A549 (cell line): ENCODE measurements around the gene SLC16A12. TPM values are rescaled to one million over a fixed set of nuclear protein-coding genes. Genes with fewer than 3 reads are reported as not detected.

Experiments
- ATAC-seq, 2 experiments: fragments of 200-7000 bp in 1 of 2; fragments of >200 bp in 1 of 2; cut with Nextera tagmentation in 1 of 2; cut with Tn5 transposase in 1 of 2; 3 replicates each; pipeline versions ENCODE4 v1.8.0 to v1.9.1; 2018 to 2020; ENCODE audit warnings: mild to moderate bottlenecking in 1 of 2, moderate library complexity in 1 of 2
- CTCF ChIA-PET: fragments of 300-600 bp; sonication (Branson Sonifier 250); formaldehyde crosslinking; extraction: SDS; loops from one replicate; lab custom pipeline; 2021; ENCODE audit warnings: antibody characterized with exemption, inconsistent platforms; lab: Yijun Ruan, JAX
- POLR2A ChIA-PET: fragments of 350-600 bp; formaldehyde crosslinking; extraction: SDS; loops from one replicate; lab custom pipeline; 2021; ENCODE audit warnings: antibody characterized with exemption, inconsistent platforms; lab: Yijun Ruan, JAX
- DNase-seq, 2 experiments: peaks; one replicate each; pipeline versions ENCODE4 v3.0.0 to v3.0.0-alpha.2; 2011 to 2016; ENCODE audit warnings: low read depth in 1 of 2, low spot score in 1 of 2
- FAIRE-seq: peaks from 2 replicates; lab custom pipeline; 2011; peaks lifted over from hg19 to GRCh38; lab: Jason Lieb, UNC
- H3K27ac ChIP-seq, 2 experiments: fragments of >200 bp; sonication (Bioruptor Twin); formaldehyde crosslinking; 3 replicates each; pipeline ENCODE4 v1.5.1; 2016 to 2017
- H3K4me1 ChIP-seq: fragments of >200 bp; sonication (Bioruptor Twin); formaldehyde crosslinking; 3 replicates; pipeline ENCODE4 v1.6.1; 2016
- H3K4me2 ChIP-seq: fragments of >200 bp; sonication (Bioruptor Twin); formaldehyde crosslinking; 3 replicates; pipeline ENCODE4 v1.6.1; 2016
- H3K4me3 ChIP-seq: fragments of >200 bp; sonication (Bioruptor Twin); formaldehyde crosslinking; 3 replicates; pipeline ENCODE4 v1.5.1; 2016
- H3K9me3 ChIP-seq: fragments of >200 bp; sonication (Bioruptor Twin); formaldehyde crosslinking; 3 replicates; pipeline ENCODE4 v1.6.1; 2016
- BCL3 ChIP-seq: fragments of >200 bp; sonication (Bioruptor Twin); formaldehyde crosslinking; IDR thresholded peaks from 3 replicates; pipeline ENCODE4 v1.6.1; 2016
- CBX8 ChIP-seq: fragments of 200-600 bp; sonication (generic); IDR thresholded peaks from 2 replicates; pipeline ENCODE4 v1.6.1; 2016
- CEBPB ChIP-seq, 2 experiments: fragments of >200 bp in 1 of 2; sonication (Bioruptor Twin) in 1 of 2; formaldehyde crosslinking in 1 of 2; IDR thresholded peaks; 2 replicates each; pipeline ENCODE4 v1.6.1; 2012 to 2016
- CHD2 ChIP-seq: fragments of 150-350 bp; IDR thresholded peaks from 2 replicates; pipeline ENCODE4 v1.6.1; 2014; ENCODE audit warnings: low read length; ENCODE audit not compliant: partially characterized antibody
- EHF ChIP-seq: fragments of 250-450 bp; sonication (Bioruptor Pico); IDR thresholded peaks from 2 replicates; pipeline ENCODE4 v1.5.0; 2020; ENCODE audit warnings: mild to moderate bottlenecking
- ELK1 ChIP-seq: fragments of 150-350 bp; IDR thresholded peaks from 2 replicates; pipeline ENCODE4 v1.6.1; 2014; ENCODE audit warnings: low read depth, mild to moderate bottlenecking, low read length
- FOSL2 ChIP-seq, 2 experiments: fragments of 450-650 bp in 1 of 2; fragments of >200 bp in 1 of 2; sonication (Bioruptor Twin) in 1 of 2; formaldehyde crosslinking; IDR thresholded peaks; 2 replicates each; pipeline versions ENCODE4 v1.5.0 to v1.6.1; 2016 to 2020; ENCODE audit warnings: mild to moderate bottlenecking in 1 of 2, moderate library complexity in 1 of 2
- HDAC2 ChIP-seq: fragments of 200-600 bp; sonication (generic); IDR thresholded peaks from 2 replicates; pipeline ENCODE4 v1.6.1; 2016
- HES2 ChIP-seq: fragments of >200 bp; sonication (Bioruptor Twin); formaldehyde crosslinking; IDR thresholded peaks from 2 replicates; pipeline ENCODE4 v1.6.1; 2016
- HEYL ChIP-seq: fragments of 250-450 bp; sonication (Bioruptor Pico); IDR thresholded peaks from 2 replicates; pipeline ENCODE4 v1.8.0; 2021; ENCODE audit warnings: mild to moderate bottlenecking, moderate library complexity
- HOXB13 ChIP-seq: fragments of 250-450 bp; sonication (Bioruptor Pico); IDR thresholded peaks from 2 replicates; pipeline ENCODE4 v1.5.0; 2020; ENCODE audit warnings: low read depth, mild to moderate bottlenecking, moderate library complexity
- HOXB5 ChIP-seq: fragments of 250-450 bp; sonication (Bioruptor Pico); IDR thresholded peaks from 2 replicates; pipeline ENCODE4 v1.5.0; 2020; ENCODE audit warnings: mild to moderate bottlenecking, moderate library complexity
- JUN ChIP-seq, 2 experiments: fragments of >200 bp; sonication (Bioruptor Twin); formaldehyde crosslinking; IDR thresholded peaks; 2 replicates in 1 of 2; 3 replicates in 1 of 2; pipeline ENCODE4 v1.6.1; 2016 to 2017
- KDM5A ChIP-seq: fragments of 200-600 bp; sonication (generic); IDR thresholded peaks from 2 replicates; pipeline ENCODE4 v1.6.1; 2016; ENCODE audit warnings: antibody characterized with exemption, mild to moderate bottlenecking
- MAX ChIP-seq: IDR thresholded peaks from 2 replicates; pipeline ENCODE4 v1.6.1; 2012
- MYC ChIP-seq: IDR thresholded peaks from 2 replicates; pipeline ENCODE4 v1.6.1; 2012; ENCODE audit warnings: mild to moderate bottlenecking, inconsistent platforms, low read length, improper control_type of control experiment, borderline replicate concordance
- NFE2L2 ChIP-seq: fragments of 150-350 bp; conservative IDR thresholded peaks from 2 replicates; pipeline ENCODE4 v1.6.1; 2014; ENCODE audit warnings: low read length
- PBX3 ChIP-seq: IDR thresholded peaks from 2 replicates; pipeline ENCODE4 v1.6.1; 2012
- PHF8 ChIP-seq: fragments of 200-600 bp; sonication (generic); IDR thresholded peaks from 2 replicates; pipeline ENCODE4 v1.6.1; 2016; ENCODE audit warnings: low read depth, mild to moderate bottlenecking, antibody characterized with exemption, moderate library complexity, borderline replicate concordance
- POLR2A ChIP-seq: IDR thresholded peaks from 2 replicates; pipeline ENCODE4 v1.6.1; 2012; ENCODE audit warnings: mild to moderate bottlenecking, low read length
- RAD21 ChIP-seq, 2 experiments: fragments of >200 bp in 1 of 2; sonication (Bioruptor Twin) in 1 of 2; formaldehyde crosslinking in 1 of 2; IDR thresholded peaks in 1 of 2; conservative IDR thresholded peaks in 1 of 2; 2 replicates in 1 of 2; 3 replicates in 1 of 2; pipeline ENCODE4 v1.6.1; 2012 to 2018; ENCODE audit warnings: inconsistent platforms in 1 of 2
- RCOR1 ChIP-seq: fragments of 150-350 bp; IDR thresholded peaks from 2 replicates; pipeline ENCODE4 v1.6.1; 2014; ENCODE audit warnings: antibody characterized with exemption, low read length, low read depth
- RNF2 ChIP-seq: fragments of 200-600 bp; sonication (generic); IDR thresholded peaks from 2 replicates; pipeline ENCODE4 v1.6.1; 2016; ENCODE audit warnings: low read depth, mild to moderate bottlenecking, antibody characterized with exemption, moderate library complexity, borderline replicate concordance
- TFCP2L1 ChIP-seq: fragments of 250-450 bp; sonication (Bioruptor Pico); IDR thresholded peaks from 2 replicates; pipeline ENCODE4 v1.5.0; 2021; ENCODE audit warnings: mild to moderate bottlenecking
- USF2 ChIP-seq: fragments of 450-650 bp; IDR thresholded peaks from 2 replicates; pipeline ENCODE4 v1.6.1; 2014; ENCODE audit warnings: antibody characterized with exemption
- ZNF302 ChIP-seq: fragments of 250-450 bp; sonication (Bioruptor Pico); IDR thresholded peaks from 2 replicates; pipeline ENCODE4 v1.9.0; 2021; ENCODE audit warnings: inconsistent platforms, mild to moderate bottlenecking, moderate library complexity
- WGBS: methylation state at CpG from one replicate; pipeline ENCODE4 v1.1.6; 2017; ENCODE audit errors: missing lambda C conversion rate; 5-methylcytosine and 5-hydroxymethylcytosine counted together
- polyA plus RNA-seq, 4 experiments: library from polyadenylated mRNA; depleted of rRNA in 3 of 4; stranded (reverse); fragments of >200 nt; fragmentation: RNase III in 1 of 4; extraction: RNeasy Plus Mini Kit Qiagen cat#74134 plus additional on column Dnase treatment in 1 of 4; gene quantifications; 2 replicates in 3 of 4; 3 replicates in 1 of 4; pipeline ENCODE4 v1.2.3, GENCODE V29; 2011 to 2017

Gene SLC16A12
- polyA plus RNA-seq, 2 of the 4 experiments (the other 2 are of a cell fraction) = 0.14 to 0.19 TPM

GRCh38 chr10:89513206-89513605 lies 22.2 kb downstream of the SLC16A12 start:
- TF ChIP-seq KDM5A = no peak
- TF ChIP-seq HES2 = no peak
- TF ChIP-seq RAD21 (conservative IDR thresholded peaks at IDR 0.05 in 1 of 2, IDR thresholded peaks at IDR 0.05 in 1 of 2) = no peak
- TF ChIP-seq HOXB5 (CRISPR knock-in tag) = no peak
- TF ChIP-seq CHD2 = no peak
- TF ChIP-seq CBX8 = no peak
- peaks cover 5% of the 10 kb centered on the region; the same call in 1 of the 3 replicates for H3K9me3 ChIP-seq
- POLR2A ChIA-PET = no interaction called here
- H3K4me1 ChIP-seq = peaks cover 11% of the 10 kb centered on the region; the same call in 1 of the 3 replicates
- WGBS = 60% methylated on average over 1 of the region's 1 CpG
- CTCF ChIA-PET = no interaction called here
- ATAC-seq = no peak
- no peak for FAIRE-seq
- H3K4me3 ChIP-seq = no peak overlapping the region
- no peak overlapping the region for H3K4me2 ChIP-seq
- no peak overlapping the region for H3K27ac ChIP-seq
- DNase-seq = no peak

GRCh38 chr10:89505640-89506275 lies 29.6 kb downstream of the SLC16A12 start:
- ATAC-seq = no peak
- no peak for FAIRE-seq

GRCh38 chr10:89504691-89505090 lies 30.7 kb downstream of the SLC16A12 start:
- no peak for ATAC-seq
- TF ChIP-seq MAX = no peak
- TF ChIP-seq CHD2 = no peak
- no peak for TF ChIP-seq POLR2A
- TF ChIP-seq PBX3 = no peak
- no peak for TF ChIP-seq HOXB5 (CRISPR knock-in tag)
- TF ChIP-seq USF2 = no peak
- no peak for TF ChIP-seq ZNF302 (CRISPR knock-in tag)
- H3K4me1 ChIP-seq = no peaks in the 10 kb centered on the region
- H3K4me3 ChIP-seq = no peak overlapping the region
- CTCF ChIA-PET = interaction anchor here (1.3 kb wide), 1 partner anchor 19 kb away, joined by 3 read pairs; no protein-coding TSS in a partner anchor
- 84% methylated on average over 2 of the region's 2 CpGs for WGBS
- no peak for FAIRE-seq
- no peaks in the 10 kb centered on the region; the same call in 2 of the 3 replicates for H3K9me3 ChIP-seq
- POLR2A ChIA-PET = no interaction called here
- no peak overlapping the region for H3K27ac ChIP-seq
- DNase-seq = no peak
- no peak overlapping the region for H3K4me2 ChIP-seq

More at GRCh38 chr10:89505640-89506275, 29.6 kb downstream of the SLC16A12 start:
- ChIA-PET POLR2A (no interaction called here), CTCF (interaction anchor here (1.3 kb wide), 1 partner anchor 18 kb away, joined by 3 read pairs; no protein-coding TSS in a partner anchor)
- DNase-seq = no peak
- Histone ChIP-seq H3K27ac (no peak overlapping the region), H3K9me3 (peaks cover 5% of the 10 kb centered on the region; the same call in 1 of the 3 replicates), H3K4me2 (no peak overlapping the region), H3K4me3 (no peak overlapping the region), H3K4me1 (no peaks in the 10 kb centered on the region)
- WGBS = 57% methylated on average over 12 of the region's 13 CpGs
- TF ChIP-seq TFCP2L1 (no peak), PHF8 (no peak), EHF (no peak), RCOR1 (no peak), JUN (IDR thresholded peaks at IDR 0.05) (no peak), HOXB13 (CRISPR knock-in tag) (no peak), ELK1 (no peak), RNF2 (no peak), HEYL (no peak), BCL3 (no peak), FOSL2 (IDR thresholded peaks at IDR 0.05) (no peak), FOSL2 (CRISPR knock-in tag; IDR thresholded peaks at IDR 0.05) (no peak), HDAC2 (no peak), MYC (no peak), NFE2L2 (no peak), CEBPB (IDR thresholded peaks at IDR 0.05) (no peak), CHD2 (no peak)
